ENCODE data around the gene BDP1.
"Not testable (repeated sequence)": the region's sequence is repeated elsewhere in the genome, so short reads cannot be mapped to it uniquely, and the experiment has no call there.

Gene BDP1

GRCh38 chr5:71445015-71445414 lies 10.4 kb upstream of the BDP1 start:
- not testable (repeated sequence) for H3K9ac ChIP-seq (ENCODE audit: low read length); H3K36me3 ChIP-seq (ENCODE audit: control insufficient read depth, insufficient read depth, low read length, severe bottlenecking); H3K4me1 ChIP-seq (ENCODE audit: control insufficient read depth, insufficient read depth, low read length); DNase-seq (ENCODE audit: low read depth); H3K9me3 ChIP-seq (ENCODE audit: control insufficient read depth, low read length); H3K27me3 ChIP-seq (replicated peaks; ENCODE audit: control insufficient read depth, insufficient read depth, low read length); H3K4me3 ChIP-seq (ENCODE audit: low read length)

- H3K9me3 ChIP-seq (ENCODE audit: control insufficient read depth, low read length); H3K36me3 ChIP-seq (ENCODE audit: control insufficient read depth, insufficient read depth, low read length, severe bottlenecking); DNase-seq (ENCODE audit: low read depth); H3K4me3 ChIP-seq (ENCODE audit: low read length); H3K27me3 ChIP-seq (replicated peaks; ENCODE audit: control insufficient read depth, insufficient read depth, low read length); H3K4me1 ChIP-seq (ENCODE audit: control insufficient read depth, insufficient read depth, low read length); H3K9ac ChIP-seq (ENCODE audit: low read length): not testable (repeated sequence)
These were observed 9.8 kb upstream of the BDP1 start for GRCh38 chr5:71445523-71446152.

GRCh38 chr5:71446540-71447216 lies 8.8 kb upstream of the BDP1 start:
- not testable (repeated sequence) for DNase-seq (ENCODE audit: low read depth); H3K36me3 ChIP-seq (ENCODE audit: control insufficient read depth, insufficient read depth, low read length, severe bottlenecking); H3K4me1 ChIP-seq (ENCODE audit: control insufficient read depth, insufficient read depth, low read length); H3K9me3 ChIP-seq (ENCODE audit: control insufficient read depth, low read length); H3K27me3 ChIP-seq (replicated peaks; ENCODE audit: control insufficient read depth, insufficient read depth, low read length); H3K4me3 ChIP-seq (ENCODE audit: low read length); H3K9ac ChIP-seq (ENCODE audit: low read length)

GRCh38 chr5:71447218-71447808 lies 8.1 kb upstream of the BDP1 start:
- not testable (repeated sequence) for H3K36me3 ChIP-seq (ENCODE audit: control insufficient read depth, insufficient read depth, low read length, severe bottlenecking)
- peaks cover 13% of the 10 kb centered on the region for H3K27me3 ChIP-seq (replicated peaks; ENCODE audit: control insufficient read depth, insufficient read depth, low read length)

GRCh38 chr5:71452876-71453275 lies 2.6 kb upstream of the BDP1 start:
- no peak overlapping the region for H3K9ac ChIP-seq (ENCODE audit: low read length)
- no peaks in the 10 kb centered on the region for H3K9me3 ChIP-seq (ENCODE audit: control insufficient read depth, low read length)
- no peak for DNase-seq (ENCODE audit: low read depth)
- H3K4me1 ChIP-seq (ENCODE audit: control insufficient read depth, insufficient read depth, low read length), result peaks cover 14% of the 10 kb centered on the region
- H3K4me3 ChIP-seq (ENCODE audit: low read length), result no peak overlapping the region
- peaks cover 6% of the 10 kb centered on the region for H3K27me3 ChIP-seq (replicated peaks; ENCODE audit: control insufficient read depth, insufficient read depth, low read length)
- no peaks in the 10 kb centered on the region for H3K36me3 ChIP-seq (ENCODE audit: control insufficient read depth, insufficient read depth, low read length, severe bottlenecking)

More at GRCh38 chr5:71447218-71447808, 8.1 kb upstream of the BDP1 start:
- H3K9ac ChIP-seq (ENCODE audit: low read length); H3K9me3 ChIP-seq (ENCODE audit: control insufficient read depth, low read length); H3K4me1 ChIP-seq (ENCODE audit: control insufficient read depth, insufficient read depth, low read length); H3K4me3 ChIP-seq (ENCODE audit: low read length): not testable (repeated sequence)
- peak; percentile 29 for DNase-seq (ENCODE audit: low read depth)

GRCh38 chr5:71454913-71455312 lies 538 bp upstream of the BDP1 start:
- Histone ChIP-seq H3K36me3 (ENCODE audit: control insufficient read depth, insufficient read depth, low read length, severe bottlenecking) (peaks cover 15% of the 10 kb centered on the region), H3K9ac (ENCODE audit: low read length) (peak overlapping the region; percentile 98), H3K27me3 (replicated peaks; ENCODE audit: control insufficient read depth, insufficient read depth, low read length) (peaks cover 6% of the 10 kb centered on the region), H3K9me3 (ENCODE audit: control insufficient read depth, low read length) (no peaks in the 10 kb centered on the region), H3K4me1 (ENCODE audit: control insufficient read depth, insufficient read depth, low read length) (peaks cover 15% of the 10 kb centered on the region), H3K4me3 (ENCODE audit: low read length) (peak overlapping the region; percentile 100)
- no peak for DNase-seq (ENCODE audit: low read depth)

GRCh38 chr5:71456362-71456743 lies 902 bp downstream of the BDP1 start:
- Histone ChIP-seq H3K9ac (ENCODE audit: low read length) (peak overlapping the region; percentile 98), H3K9me3 (ENCODE audit: control insufficient read depth, low read length) (no peaks in the 10 kb centered on the region), H3K36me3 (ENCODE audit: control insufficient read depth, insufficient read depth, low read length, severe bottlenecking) (peaks cover 30% of the 10 kb centered on the region), H3K4me3 (ENCODE audit: low read length) (peak overlapping the region; percentile 100), H3K27me3 (replicated peaks; ENCODE audit: control insufficient read depth, insufficient read depth, low read length) (peaks cover 6% of the 10 kb centered on the region), H3K4me1 (ENCODE audit: control insufficient read depth, insufficient read depth, low read length) (peaks cover 15% of the 10 kb centered on the region)
- DNase-seq (ENCODE audit: low read depth), result no peak

GRCh38 chr5:71457106-71457505 lies 1.7 kb downstream of the BDP1 start:
- Histone ChIP-seq H3K9ac (ENCODE audit: low read length) (peak overlapping the region; percentile 98), H3K9me3 (ENCODE audit: control insufficient read depth, low read length) (no peaks in the 10 kb centered on the region), H3K4me1 (ENCODE audit: control insufficient read depth, insufficient read depth, low read length) (peaks cover 15% of the 10 kb centered on the region), H3K36me3 (ENCODE audit: control insufficient read depth, insufficient read depth, low read length, severe bottlenecking) (peaks cover 37% of the 10 kb centered on the region), H3K27me3 (replicated peaks; ENCODE audit: control insufficient read depth, insufficient read depth, low read length) (no peaks in the 10 kb centered on the region), H3K4me3 (ENCODE audit: low read length) (peak overlapping the region; percentile 100)
- DNase-seq (ENCODE audit: low read depth), result no peak

GRCh38 chr5:71460693-71461092 lies 5.2 kb downstream of the BDP1 start:
- no peak for DNase-seq (ENCODE audit: low read depth)
- no peaks in the 10 kb centered on the region for H3K9me3 ChIP-seq (ENCODE audit: control insufficient read depth, low read length)
- H3K4me3 ChIP-seq (ENCODE audit: low read length), result no peak overlapping the region
- peaks cover 72% of the 10 kb centered on the region for H3K36me3 ChIP-seq (ENCODE audit: control insufficient read depth, insufficient read depth, low read length, severe bottlenecking)
- H3K4me1 ChIP-seq (ENCODE audit: control insufficient read depth, insufficient read depth, low read length), result peaks cover 15% of the 10 kb centered on the region
- H3K27me3 ChIP-seq (replicated peaks; ENCODE audit: control insufficient read depth, insufficient read depth, low read length), result no peaks in the 10 kb centered on the region
- no peak overlapping the region for H3K9ac ChIP-seq (ENCODE audit: low read length)

GRCh38 chr5:71461360-71461759 lies 5.9 kb downstream of the BDP1 start:
- H3K36me3 ChIP-seq (ENCODE audit: control insufficient read depth, insufficient read depth, low read length, severe bottlenecking), result peaks cover 78% of the 10 kb centered on the region

GRCh38 chr5:71471193-71471592 lies 15.7 kb downstream of the BDP1 start:
- Histone ChIP-seq H3K4me1 (ENCODE audit: control insufficient read depth, insufficient read depth, low read length) (peaks cover 12% of the 10 kb centered on the region), H3K9me3 (ENCODE audit: control insufficient read depth, low read length) (no peaks in the 10 kb centered on the region), H3K36me3 (ENCODE audit: control insufficient read depth, insufficient read depth, low read length, severe bottlenecking) (peaks cover 51% of the 10 kb centered on the region), H3K9ac (ENCODE audit: low read length) (peak overlapping the region; percentile 24), H3K27me3 (replicated peaks; ENCODE audit: control insufficient read depth, insufficient read depth, low read length) (no peaks in the 10 kb centered on the region), H3K4me3 (ENCODE audit: low read length) (peak overlapping the region; percentile 47)
- no peak for DNase-seq (ENCODE audit: low read depth)

More at GRCh38 chr5:71461360-71461759, 5.9 kb downstream of the BDP1 start:
- DNase-seq (ENCODE audit: low read depth), result no peak
- Histone ChIP-seq H3K9ac (ENCODE audit: low read length) (no peak overlapping the region), H3K4me1 (ENCODE audit: control insufficient read depth, insufficient read depth, low read length) (peaks cover 15% of the 10 kb centered on the region), H3K27me3 (replicated peaks; ENCODE audit: control insufficient read depth, insufficient read depth, low read length) (no peaks in the 10 kb centered on the region), H3K4me3 (ENCODE audit: low read length) (no peak overlapping the region), H3K9me3 (ENCODE audit: control insufficient read depth, low read length) (no peaks in the 10 kb centered on the region)
